Trophoblast cell (in vitro differentiated cells and primary cell): ENCODE measurements around the gene MELK.
"Not testable (repeated sequence)": the region's sequence is repeated elsewhere in the genome, so short reads cannot be mapped to it uniquely, and the experiment has no call there.

Experiments
- DNase-seq, 2 donors: peaks; one replicate each; pipeline ENCODE4 v3.0.0-alpha.2; 2016
- H2AFZ ChIP-seq: 2 replicates; pipeline ENCODE4 v1.6.1; 2013; ENCODE audit warnings: low read length, moderate library complexity, mild to moderate bottlenecking; ENCODE audit not compliant: insufficient read depth, poor library complexity
- H2AK5ac ChIP-seq: 2 replicates; pipeline ENCODE4 v1.6.1; 2013; ENCODE audit warnings: mild to moderate bottlenecking, low read length
- H2BK120ac ChIP-seq: 2 replicates; pipeline ENCODE4 v1.6.1; 2013; ENCODE audit warnings: low read length, mild to moderate bottlenecking, moderate library complexity; ENCODE audit not compliant: insufficient read depth, poor library complexity
- H2BK12ac ChIP-seq: 2 replicates; pipeline ENCODE4 v1.6.1; 2013; ENCODE audit warnings: mild to moderate bottlenecking, low read length, moderate library complexity
- H2BK5ac ChIP-seq: 2 replicates; pipeline ENCODE4 v1.6.1; 2013; ENCODE audit warnings: low read length, low read depth, moderate library complexity, mild to moderate bottlenecking; ENCODE audit not compliant: poor library complexity
- H3K14ac ChIP-seq: 2 replicates; pipeline ENCODE4 v1.6.1; 2013; ENCODE audit warnings: mild to moderate bottlenecking, low read length
- H3K18ac ChIP-seq: 2 replicates; pipeline ENCODE4 v1.6.1; 2013; ENCODE audit warnings: mild to moderate bottlenecking, low read length
- H3K23ac ChIP-seq: 2 replicates; pipeline ENCODE4 v1.6.1; 2013; ENCODE audit warnings: low read length
- H3K27ac ChIP-seq: 2 replicates; pipeline ENCODE4 v1.5.1; 2013; ENCODE audit warnings: low read depth, mild to moderate bottlenecking, inconsistent platforms, low read length, moderate library complexity
- H3K27me3 ChIP-seq: 2 replicates; pipeline ENCODE4 v1.6.1; 2013; ENCODE audit warnings: inconsistent platforms, mild to moderate bottlenecking, low read length, moderate library complexity; ENCODE audit not compliant: insufficient read depth
- H3K36me3 ChIP-seq, 2 experiments: 1 replicate in 1 of 2; 2 replicates in 1 of 2; pipeline ENCODE4 v1.6.1; 2013; ENCODE audit warnings: low read length in 2 of 2, mild to moderate bottlenecking in 2 of 2, moderate library complexity in 1 of 2; ENCODE audit not compliant: insufficient read depth in 2 of 2, control insufficient read depth in 1 of 2
- H3K4ac ChIP-seq: 2 replicates; pipeline ENCODE4 v1.6.1; 2013; ENCODE audit warnings: low read depth, mild to moderate bottlenecking, low read length, moderate library complexity
- H3K4me1 ChIP-seq, 2 experiments: 1 replicate in 1 of 2; 2 replicates in 1 of 2; pipeline ENCODE4 v1.6.1; 2013; ENCODE audit warnings: low read length in 2 of 2, mild to moderate bottlenecking in 2 of 2, moderate library complexity in 1 of 2; ENCODE audit not compliant: insufficient read depth in 2 of 2, control insufficient read depth in 1 of 2
- H3K4me2 ChIP-seq: 2 replicates; pipeline ENCODE4 v1.6.1; 2013; ENCODE audit warnings: inconsistent platforms, mild to moderate bottlenecking, low read length, moderate library complexity
- H3K4me3 ChIP-seq: 2 replicates; pipeline ENCODE4 v1.5.1; 2013; ENCODE audit warnings: mild to moderate bottlenecking, low read depth, low read length, inconsistent platforms
- H3K79me1 ChIP-seq: one replicate; pipeline ENCODE4 v1.6.1; 2013; ENCODE audit warnings: low read length
- H3K79me2 ChIP-seq: 2 replicates; pipeline ENCODE4 v1.6.1; 2013; ENCODE audit warnings: low read length, mild to moderate bottlenecking; ENCODE audit not compliant: control insufficient read depth, insufficient read depth, poor library complexity
- H3K9ac ChIP-seq: 2 replicates; pipeline ENCODE4 v1.6.1; 2013; ENCODE audit warnings: mild to moderate bottlenecking, low read length
- H3K9me3 ChIP-seq: 2 replicates; pipeline ENCODE4 v1.6.1; 2013; ENCODE audit warnings: low read depth, mild to moderate bottlenecking, control low read depth, inconsistent platforms, low read length; ENCODE audit not compliant: insufficient read depth
- H4K12ac ChIP-seq: 2 replicates; pipeline ENCODE4 v1.6.1; 2013; ENCODE audit warnings: low read depth, mild to moderate bottlenecking, low read length, moderate library complexity
- H4K8ac ChIP-seq: 2 replicates; pipeline ENCODE4 v1.6.1; 2013; ENCODE audit warnings: low read depth, mild to moderate bottlenecking, low read length, moderate library complexity
- H4K91ac ChIP-seq: one replicate; pipeline ENCODE4 v1.6.1; 2013; ENCODE audit warnings: low read depth, mild to moderate bottlenecking, low read length, moderate library complexity
- WGBS: extraction: QIAGEN DNeasy Blood & Tissue Kit; methylation state at CpG from one replicate; pipeline ENCODE4 v1.1.7; 2013; ENCODE audit warnings: missing lambda C conversion rate; ENCODE audit not compliant: insufficient read length, insufficient coverage; ENCODE audit errors: extremely low coverage; 5-methylcytosine and 5-hydroxymethylcytosine counted together

MELK gene

DNA sequence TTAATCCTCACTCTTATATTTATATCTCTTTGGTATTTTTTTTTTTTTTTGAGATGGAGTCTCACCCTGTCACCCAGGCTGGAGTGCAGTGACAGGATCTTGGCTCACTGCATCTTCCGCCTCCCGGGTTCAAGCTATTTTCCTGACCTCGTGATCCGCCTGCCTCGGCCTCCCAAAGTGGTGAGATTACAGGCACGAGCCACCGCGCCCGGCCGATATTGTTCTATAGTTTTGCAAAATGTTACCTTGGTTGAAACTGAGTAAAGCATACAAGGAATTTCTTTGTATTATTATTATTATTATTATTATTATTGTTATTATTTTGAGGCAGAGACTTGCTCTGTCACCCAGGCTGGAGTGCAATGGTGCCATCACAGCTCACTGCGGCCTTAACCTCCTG, 9.9 kb upstream of the MELK start:
- DNase-seq, H2BK5ac ChIP-seq, H3K14ac ChIP-seq, H2AFZ ChIP-seq, H3K9me3 ChIP-seq, H3K27ac ChIP-seq, H4K91ac ChIP-seq, H3K4ac ChIP-seq, H2BK12ac ChIP-seq, H3K27me3 ChIP-seq, H3K9ac ChIP-seq, H4K12ac ChIP-seq, H3K4me3 ChIP-seq, H3K36me3 ChIP-seq, H3K23ac ChIP-seq, H3K4me2 ChIP-seq, H4K8ac ChIP-seq, H3K18ac ChIP-seq, H3K79me2 ChIP-seq, H2AK5ac ChIP-seq, H2BK120ac ChIP-seq: not testable (repeated sequence)
- H3K79me1 ChIP-seq = peaks cover 12% of the 10 kb centered on the region
- no CpG with 5 or more reads among the region's 11 CpGs for WGBS
- peaks cover 8 to 15% of the 10 kb centered on the region in 2 experiments for H3K4me1 ChIP-seq

GRCh38 chr9:36566813-36567221, 5.9 kb upstream of the MELK start:
- Histone ChIP-seq H3K4me2 (no peak overlapping the region), H3K18ac (no peak overlapping the region), H4K91ac (no peak overlapping the region), H3K4ac (no peak overlapping the region), H3K4me1 (peaks cover 0 to 4% of the 10 kb centered on the region in 2 experiments), H2AK5ac (no peak overlapping the region), H2AFZ (no peak overlapping the region), H4K8ac (no peak overlapping the region), H3K27me3 (no peaks in the 10 kb centered on the region), H3K27ac (no peak overlapping the region), H3K9ac (no peak overlapping the region), H3K4me3 (no peak overlapping the region), H3K14ac (no peak overlapping the region), H4K12ac (no peak overlapping the region), H3K9me3 (no peaks in the 10 kb centered on the region), H3K79me1 (no peaks in the 10 kb centered on the region), H2BK5ac (no peak overlapping the region), H2BK12ac (no peak overlapping the region), H2BK120ac (no peak overlapping the region), H3K79me2 (no peaks in the 10 kb centered on the region), H3K36me3 (no peaks in the 10 kb centered on the region), H3K23ac (peak overlapping the region; percentile 78)
- DNase-seq = peak in 1 of 2 donors; percentile 50
- WGBS = no CpG with 5 or more reads among the region's 8 CpGs

DNA sequence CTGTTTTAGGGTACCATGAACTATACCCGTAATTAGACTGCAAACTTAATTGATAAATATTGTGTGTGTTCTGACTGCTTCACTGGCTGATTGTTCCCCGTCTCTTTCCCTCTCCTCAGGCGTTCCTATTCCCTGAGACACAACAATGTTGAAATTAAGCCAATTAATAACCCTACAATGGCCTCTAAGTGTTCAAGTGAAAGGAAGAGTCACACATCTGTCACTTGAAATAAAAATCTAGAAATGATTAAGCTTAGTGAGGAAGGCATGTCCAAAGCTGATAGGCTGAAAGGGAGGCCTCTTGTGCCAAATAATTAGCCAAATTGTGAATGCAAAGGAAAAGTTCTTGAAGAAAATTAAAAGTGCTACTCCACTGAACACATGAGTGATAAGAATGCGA, 4.0 kb upstream of the MELK start:
- not testable (repeated sequence) for H4K12ac ChIP-seq, H3K18ac ChIP-seq, H4K8ac ChIP-seq, H3K4me1 ChIP-seq, H3K14ac ChIP-seq, H2BK120ac ChIP-seq, H2AK5ac ChIP-seq, H2BK12ac ChIP-seq, H3K4me2 ChIP-seq, H3K27ac ChIP-seq, H3K27me3 ChIP-seq, H3K4ac ChIP-seq, H2BK5ac ChIP-seq, H3K4me3 ChIP-seq, H3K23ac ChIP-seq, DNase-seq, H4K91ac ChIP-seq, H3K36me3 ChIP-seq, H2AFZ ChIP-seq, H3K9ac ChIP-seq, H3K9me3 ChIP-seq
- H3K79me2 ChIP-seq = peaks cover 12% of the 10 kb centered on the region
- peaks cover 14% of the 10 kb centered on the region for H3K79me1 ChIP-seq
- WGBS = no CpG with 5 or more reads among the region's 4 CpGs

- H3K79me2 ChIP-seq = peaks cover 18% of the 10 kb centered on the region
- H3K27ac ChIP-seq = no peak overlapping the region
- no peak overlapping the region for H2BK12ac ChIP-seq
- peaks cover 2% of the 10 kb centered on the region for H3K9me3 ChIP-seq
- no peak overlapping the region for H3K4me3 ChIP-seq
- WGBS = no CpG with 5 or more reads among the region's 2 CpGs
- no peak overlapping the region for H3K4me2 ChIP-seq
- no peaks in the 10 kb centered on the region for H3K36me3 ChIP-seq
- no peak overlapping the region for H4K91ac ChIP-seq
- no peak overlapping the region for H3K18ac ChIP-seq
- H2BK120ac ChIP-seq = no peak overlapping the region
- H4K12ac ChIP-seq = no peak overlapping the region
- H2BK5ac ChIP-seq = no peak overlapping the region
- no peak overlapping the region for H3K23ac ChIP-seq
- H2AFZ ChIP-seq = no peak overlapping the region
- no peak overlapping the region for H4K8ac ChIP-seq
- no peak overlapping the region for H2AK5ac ChIP-seq
- peaks cover 5 to 7% of the 10 kb centered on the region in 2 experiments for H3K4me1 ChIP-seq
- H3K79me1 ChIP-seq = peaks cover 14% of the 10 kb centered on the region
- no peak overlapping the region for H3K14ac ChIP-seq
- no peaks in the 10 kb centered on the region for H3K27me3 ChIP-seq
- no peak for DNase-seq
- H3K4ac ChIP-seq = no peak overlapping the region
- no peak overlapping the region for H3K9ac ChIP-seq
Measured at GRCh38 chr9:36571333-36571732, 1.4 kb upstream of the MELK start.
